ENCODE data around the gene VPS37B.

VPS37B gene

GRCh38 chr12:122865268-122866231, 30.4 kb downstream of the VPS37B start:
- DNase-seq (ENCODE audit: low spot score), result no peak

- DNase-seq (ENCODE audit: low spot score), result no peak
These were observed 31.1 kb downstream of the VPS37B start for GRCh38 chr12:122864894-122865253.

DNA sequence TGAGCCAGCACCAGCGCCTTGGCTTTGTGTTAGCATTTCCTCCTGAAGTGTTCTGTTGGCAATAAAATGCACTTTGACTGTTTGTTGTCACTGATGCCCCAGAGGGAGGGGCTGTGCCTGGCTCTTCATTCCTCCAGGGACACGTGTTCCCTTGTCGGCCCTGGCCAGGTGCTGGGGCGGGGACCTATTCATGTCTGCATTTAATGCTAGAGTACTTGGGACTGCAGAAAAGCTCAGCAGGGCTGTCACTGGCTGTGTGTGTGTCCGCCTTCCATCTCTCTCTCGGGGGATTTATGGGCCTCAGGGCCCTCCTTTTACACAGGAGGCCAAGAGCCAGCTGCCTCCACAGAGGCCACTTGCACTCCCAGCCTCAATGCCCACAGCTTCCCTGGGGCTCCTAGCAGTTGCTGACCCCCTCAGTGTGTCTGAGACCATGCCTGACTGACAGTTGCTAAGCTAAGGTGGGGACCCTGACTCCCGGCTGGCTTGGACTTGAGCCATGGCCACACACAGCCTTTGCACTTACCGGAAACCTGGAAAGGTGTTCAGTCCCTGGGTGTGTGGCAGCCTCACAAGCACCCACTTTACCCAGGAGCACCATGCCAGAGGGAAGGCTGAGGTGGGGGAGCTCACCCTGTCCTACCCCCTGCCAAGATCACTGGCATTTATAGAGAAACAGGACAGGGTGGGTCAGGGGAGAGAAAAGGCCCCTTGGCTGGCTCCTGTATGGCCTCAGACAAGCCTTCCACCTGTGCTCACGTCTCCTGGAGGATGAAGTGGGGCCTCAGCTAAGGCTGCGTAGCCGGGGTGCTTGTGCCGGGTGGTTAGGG, 32.8 kb downstream of the VPS37B start:
- no peak for DNase-seq (ENCODE audit: low spot score)

DNA sequence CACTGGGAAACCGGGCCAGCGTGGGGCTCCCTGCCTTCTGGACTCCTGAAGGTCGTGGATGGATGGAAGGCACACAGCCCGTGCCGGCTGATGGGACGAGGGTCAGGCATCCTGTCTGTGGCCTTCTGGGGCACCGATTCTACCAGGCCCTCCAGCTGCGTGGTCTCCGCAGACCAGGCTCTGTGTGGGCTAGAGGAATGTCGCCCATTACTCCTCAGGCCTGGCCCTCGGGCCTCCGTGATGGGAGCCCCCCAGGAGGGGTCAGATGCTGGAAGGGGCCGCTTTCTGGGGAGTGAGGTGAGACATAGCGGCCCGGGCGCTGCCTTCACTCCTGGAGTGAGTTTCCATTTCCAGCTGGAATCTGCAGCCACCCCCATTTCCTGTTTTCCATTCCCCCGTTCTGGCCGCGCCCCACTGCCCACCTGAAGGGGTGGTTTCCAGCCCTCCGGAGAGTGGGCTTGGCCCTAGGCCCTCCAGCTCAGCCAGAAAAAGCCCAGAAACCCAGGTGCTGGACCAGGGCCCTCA, 33.8 kb downstream of the VPS37B start:
- no peak for DNase-seq (ENCODE audit: low spot score)

DNA sequence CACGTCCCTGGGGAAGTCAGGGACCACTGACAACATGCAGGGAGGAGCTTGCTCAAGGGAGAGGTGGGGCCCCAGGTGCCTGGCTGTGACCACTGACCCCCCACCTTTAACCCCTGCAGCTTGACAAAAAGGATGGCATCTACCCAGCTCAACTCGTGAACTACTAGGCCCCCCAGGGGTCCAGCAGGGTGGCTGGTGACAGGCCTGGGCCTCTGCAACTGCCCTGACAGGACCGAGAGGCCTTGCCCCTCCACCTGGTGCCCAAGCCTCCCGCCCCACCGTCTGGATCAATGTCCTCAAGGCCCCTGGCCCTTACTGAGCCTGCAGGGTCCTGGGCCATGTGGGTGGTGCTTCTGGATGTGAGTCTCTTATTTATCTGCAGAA, 34.3 kb downstream of the VPS37B start:
- DNase-seq (ENCODE audit: low spot score), result no peak

GRCh38 chr12:122860854-122861586, 34.9 kb downstream of the VPS37B start:
- no peak for DNase-seq (ENCODE audit: low spot score)

- DNase-seq (ENCODE audit: low spot score), result peak; percentile 79
These were observed 35.7 kb downstream of the VPS37B start for GRCh38 chr12:122860040-122860853.

DNA sequence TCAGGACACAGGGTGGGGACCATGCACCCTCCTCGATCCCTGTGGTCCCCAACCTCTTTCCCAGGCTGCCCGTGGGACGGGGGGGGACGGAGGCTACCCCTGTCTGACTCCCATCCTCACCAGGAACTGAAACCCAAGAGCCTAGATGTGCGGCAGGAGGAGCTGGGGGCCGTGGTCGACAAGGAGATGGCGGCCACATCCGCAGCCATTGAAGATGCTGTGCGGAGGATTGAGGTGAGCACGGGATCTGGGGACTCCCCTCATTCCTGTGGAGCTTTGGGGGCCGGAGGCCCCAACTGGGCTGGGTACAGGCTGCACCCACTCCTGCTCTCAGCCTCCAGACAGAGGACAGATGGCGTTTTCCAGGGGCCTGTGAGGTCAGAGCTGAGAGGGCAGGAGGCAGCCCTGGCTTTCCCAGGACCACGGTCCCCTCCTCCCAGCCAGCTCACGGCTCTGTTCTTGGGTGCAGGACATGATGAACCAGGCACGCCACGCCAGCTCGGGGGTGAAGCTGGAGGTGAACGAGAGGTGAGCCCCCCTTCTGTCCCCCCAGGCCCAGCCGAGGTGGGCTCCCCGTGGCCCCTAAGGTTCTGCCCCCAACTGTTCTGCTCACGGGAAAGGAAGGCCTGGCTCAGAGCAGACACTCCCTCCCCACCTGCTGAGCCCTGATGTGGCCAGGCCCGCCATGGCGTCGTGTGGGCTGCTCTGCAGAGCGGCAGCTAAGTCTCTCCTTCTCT, 36.5 kb downstream of the VPS37B start:
- no peak for DNase-seq (ENCODE audit: low spot score)

DNA sequence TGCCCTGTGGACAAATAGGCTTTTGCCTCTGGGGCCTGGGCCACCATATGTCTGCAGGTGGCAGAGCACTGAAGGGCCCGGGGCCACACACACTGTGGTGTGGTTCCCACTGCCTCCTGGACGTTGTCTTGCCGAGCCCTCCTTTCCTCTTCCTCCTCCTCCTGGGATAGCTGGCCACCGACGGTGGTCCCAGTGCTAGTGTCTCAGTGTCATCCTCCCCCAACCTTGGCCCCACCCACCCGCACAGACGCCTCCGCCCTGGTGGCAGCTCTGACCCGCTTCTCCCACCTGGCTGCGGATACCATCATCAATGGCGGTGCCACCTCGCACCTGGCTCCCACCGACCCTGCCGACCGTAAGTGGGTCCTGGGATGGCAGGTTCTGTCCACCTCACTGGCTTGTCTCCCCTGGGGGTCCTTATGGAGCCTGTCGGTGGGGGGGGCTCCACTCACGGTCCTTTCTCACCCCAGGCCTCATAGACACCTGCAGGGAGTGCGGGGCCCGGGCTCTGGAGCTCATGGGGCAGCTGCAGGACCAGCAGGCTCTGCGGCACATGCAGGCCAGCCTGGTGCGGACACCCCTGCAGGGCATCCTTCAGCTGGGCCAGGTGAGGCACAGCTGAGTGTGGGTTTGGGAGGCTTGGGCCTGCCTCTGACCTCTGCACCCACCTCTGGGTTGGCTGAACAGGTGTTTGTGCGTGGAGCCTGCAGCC, 37.2 kb downstream of the VPS37B start:
- DNase-seq (ENCODE audit: low spot score), result no peak

- DNase-seq (ENCODE audit: low spot score), result no peak
These were observed 37.8 kb downstream of the VPS37B start for GRCh38 chr12:122858171-122858570.

DNA sequence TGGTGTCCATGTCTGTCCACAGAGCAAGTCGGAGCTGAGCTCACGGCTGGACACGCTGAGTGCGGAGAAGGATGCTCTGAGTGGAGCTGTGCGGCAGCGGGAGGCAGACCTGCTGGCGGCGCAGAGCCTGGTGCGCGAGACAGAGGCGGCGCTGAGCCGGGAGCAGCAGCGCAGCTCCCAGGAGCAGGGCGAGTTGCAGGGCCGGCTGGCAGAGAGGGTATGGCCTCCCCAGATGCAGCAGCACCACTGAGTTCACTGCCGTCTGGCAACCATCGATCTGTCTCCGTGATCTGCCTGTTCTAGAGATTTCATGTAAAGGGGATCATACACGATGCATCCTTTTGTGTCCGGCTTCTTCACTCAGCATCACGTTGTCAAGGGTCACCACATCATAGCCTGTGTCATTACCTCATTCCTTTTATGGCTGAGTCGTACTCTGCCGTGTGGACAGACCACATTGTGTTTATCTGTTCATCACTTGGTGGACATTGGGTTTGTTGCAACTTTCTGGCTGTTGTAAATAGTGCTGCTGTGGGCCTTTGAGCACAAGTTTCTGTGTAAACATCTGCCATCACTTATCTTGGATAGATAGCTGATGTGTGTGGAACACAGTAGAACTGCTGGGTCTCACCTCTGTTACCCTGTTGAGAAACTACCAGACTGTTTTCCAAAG, 38.8 kb downstream of the VPS37B start:
- DNase-seq (ENCODE audit: low spot score), result no peak

DNA sequence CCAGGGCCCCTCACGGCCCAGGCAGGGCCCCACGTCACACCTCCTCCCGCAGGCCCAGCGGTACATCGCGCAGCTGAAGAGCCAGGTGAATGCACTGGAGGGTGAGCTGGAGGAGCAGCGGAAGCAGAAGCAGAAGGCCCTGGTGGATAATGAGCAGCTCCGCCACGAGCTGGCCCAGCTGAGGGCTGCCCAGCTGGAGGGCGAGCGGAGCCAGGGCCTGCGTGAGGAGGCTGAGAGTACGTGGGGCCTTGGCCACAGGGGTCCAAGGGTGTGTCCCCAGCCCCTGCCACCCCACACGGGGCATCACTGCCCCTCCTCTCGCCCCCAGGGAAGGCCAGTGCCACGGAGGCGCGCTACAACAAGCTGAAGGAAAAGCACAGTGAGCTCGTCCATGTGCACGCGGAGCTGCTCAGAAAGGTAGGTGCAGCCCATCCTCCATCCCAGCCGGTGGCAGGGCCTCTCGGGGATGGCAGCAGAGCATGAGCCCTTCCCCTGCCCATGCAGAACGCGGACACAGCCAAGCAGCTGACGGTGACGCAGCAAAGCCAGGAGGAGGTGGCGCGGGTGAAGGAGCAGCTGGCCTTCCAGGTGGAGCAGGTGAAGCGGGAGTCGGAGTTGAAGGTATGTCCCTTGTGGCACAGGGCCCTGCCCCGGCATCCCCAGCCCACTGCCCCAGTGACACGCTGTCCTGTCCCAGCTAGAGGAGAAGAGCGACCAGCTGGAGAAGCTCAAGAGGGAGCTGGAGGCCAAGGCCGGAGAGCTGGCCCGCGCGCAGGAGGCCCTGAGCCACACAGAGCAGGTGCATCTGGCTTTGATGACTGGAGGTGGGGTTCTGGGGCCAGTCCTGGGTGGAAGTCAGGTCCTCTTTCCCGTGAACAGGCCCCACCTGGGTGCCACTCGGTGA, 39.7 kb downstream of the VPS37B start:
- no peak for DNase-seq (ENCODE audit: low spot score)

DNA sequence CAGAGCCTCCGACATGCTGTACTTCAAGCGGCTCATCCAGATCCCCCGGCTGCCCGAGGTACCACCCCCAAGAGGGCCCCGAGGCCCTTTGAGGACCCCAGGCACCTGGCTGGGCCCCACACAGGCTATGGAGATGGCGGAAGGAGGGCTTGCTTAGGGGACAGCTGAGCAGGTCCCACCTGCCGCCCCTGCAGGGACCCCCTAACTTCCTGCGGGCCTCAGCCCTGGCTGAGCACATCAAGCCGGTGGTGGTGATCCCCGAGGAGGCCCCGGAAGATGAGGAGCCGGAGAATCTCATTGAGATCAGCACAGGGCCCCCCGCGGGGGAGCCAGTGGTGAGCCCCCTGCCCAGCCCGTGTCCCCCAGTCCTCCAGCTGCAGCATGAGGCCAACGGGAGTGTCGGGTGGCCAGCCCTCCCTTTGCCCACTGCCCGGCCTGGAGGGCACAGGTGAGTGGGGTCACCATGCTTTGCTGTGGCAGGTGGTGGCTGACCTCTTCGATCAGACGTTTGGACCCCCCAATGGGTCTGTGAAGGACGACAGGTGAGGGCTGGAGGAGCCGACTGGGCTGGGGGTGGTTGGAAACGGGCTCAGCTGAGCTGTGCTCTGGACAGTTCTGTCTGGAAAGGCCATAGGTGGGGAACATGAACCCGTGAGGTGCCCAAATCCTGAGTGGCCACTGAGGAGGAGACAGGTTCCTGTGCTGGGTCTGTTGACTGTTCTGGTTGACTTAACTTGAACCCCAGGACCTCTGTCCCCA, 40.7 kb downstream of the VPS37B start:
- DNase-seq (ENCODE audit: low spot score), result no peak

DNA sequence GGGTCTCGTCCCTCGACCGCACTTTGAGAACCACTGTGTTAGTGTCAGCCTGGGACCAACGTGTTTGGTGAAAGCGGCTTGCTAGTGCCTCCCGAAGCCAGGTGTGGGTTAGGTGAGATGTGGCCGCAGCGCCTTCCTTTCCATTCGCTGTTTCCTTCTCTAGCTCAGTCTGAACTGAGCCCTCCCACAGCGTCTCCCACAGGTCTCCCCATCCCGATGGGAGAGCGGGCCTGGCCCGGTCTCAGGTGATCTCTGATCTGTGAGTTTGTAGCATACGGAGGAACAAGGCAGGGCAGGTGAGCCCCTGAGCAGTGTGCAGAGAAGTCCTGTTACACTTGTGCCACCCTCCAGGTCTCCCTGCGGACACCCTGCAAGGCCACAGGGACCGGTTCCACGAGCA, 41.4 kb downstream of the VPS37B start:
- DNase-seq (ENCODE audit: low spot score), result no peak

DNA sequence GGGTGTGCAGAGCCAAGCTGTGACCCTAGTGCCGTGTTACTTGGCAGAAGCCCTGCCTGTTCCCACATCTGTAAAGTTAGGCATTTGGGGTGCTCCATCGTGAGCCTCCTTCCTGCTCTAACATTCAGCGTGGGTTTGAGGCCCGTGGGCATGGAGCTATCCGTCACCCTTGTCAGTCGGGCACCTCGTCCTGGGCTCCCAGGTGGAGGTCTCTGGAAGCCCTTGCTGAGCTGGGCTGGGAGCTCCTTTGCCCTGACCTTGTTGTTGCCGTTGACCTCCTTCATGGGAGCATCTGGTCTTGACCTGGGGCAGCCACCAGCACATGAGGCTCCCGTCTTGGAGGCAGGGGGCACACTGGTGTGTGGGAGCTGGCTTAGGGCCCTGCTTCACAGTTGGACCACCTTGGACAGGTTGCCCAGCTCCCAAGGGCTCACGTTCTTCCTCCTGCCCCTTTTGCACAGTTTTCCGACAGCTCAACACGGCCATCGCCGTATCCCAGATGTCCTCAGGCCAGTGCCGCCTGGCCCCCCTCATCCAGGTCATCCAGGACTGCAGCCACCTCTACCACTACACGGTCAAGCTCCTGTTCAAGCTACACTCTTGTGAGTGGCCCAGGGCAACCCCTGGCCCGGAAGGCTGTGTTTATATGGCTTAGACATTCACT, 42.2 kb downstream of the VPS37B start:
- DNase-seq (ENCODE audit: low spot score), result no peak

DNA sequence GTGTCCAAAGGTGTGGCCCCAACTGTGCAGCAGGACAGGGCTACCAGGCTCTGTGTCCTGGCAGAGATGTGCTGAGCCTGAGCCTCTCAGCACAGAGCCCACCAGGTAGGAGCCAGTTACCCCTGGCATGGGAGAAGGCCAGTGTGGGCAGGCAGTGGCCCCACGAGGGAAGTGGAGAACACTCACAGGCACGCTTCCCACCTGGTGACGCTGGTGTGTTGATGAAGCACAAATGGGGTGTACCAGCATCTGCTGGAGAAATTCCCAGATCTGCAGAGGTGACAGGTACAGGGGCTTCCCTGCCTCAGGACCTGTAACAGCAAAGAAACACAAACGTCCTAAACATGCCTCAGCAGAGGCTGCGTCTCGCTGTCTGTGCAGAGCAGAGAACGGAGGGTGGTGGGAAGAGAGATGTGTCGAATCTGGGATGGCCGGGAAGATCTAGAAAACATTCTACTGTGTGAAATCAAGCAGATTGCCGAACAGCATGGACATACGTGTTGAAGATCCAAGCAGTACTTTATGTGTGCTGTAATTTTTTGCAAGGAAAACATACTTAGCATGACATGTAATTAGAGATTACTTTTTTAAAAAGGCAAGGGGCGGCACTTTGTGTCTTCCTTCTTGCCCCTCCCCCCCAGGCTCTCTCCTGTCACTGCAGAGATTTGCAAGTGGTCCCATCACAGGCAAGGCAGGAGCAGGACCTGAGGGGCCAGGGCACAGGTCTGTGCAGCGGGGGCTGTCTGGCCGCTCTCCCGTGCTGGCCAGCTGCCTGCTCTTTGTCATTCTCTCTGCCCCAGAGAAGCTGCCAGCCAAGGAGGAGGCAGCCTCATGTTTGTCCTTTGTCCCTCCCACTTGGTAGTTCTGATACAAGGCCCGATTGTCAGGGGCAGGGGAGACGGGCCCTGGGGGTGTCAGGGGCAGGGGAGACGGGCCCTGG, 43.3 kb downstream of the VPS37B start:
- peak; percentile 86 for DNase-seq (ENCODE audit: low spot score)

Measured in putamen (tissue), 1 donor.